ENCODE measurements around the gene ANKRD10. TPM values are rescaled to one million over a fixed set of nuclear protein-coding genes. Genes with fewer than 3 reads are reported as not detected.

The ANKRD10 gene
- total and polyA plus RNA-seq, 2 of the 8 experiments (the other 6 are each of a cell fraction or from before 2014, with no cell fraction given), result 146 to 218 TPM

GRCh38 chr13:110944121-110944967, 29.5 kb upstream of the ANKRD10 start (continued):
- TF ChIP-seq MAX (IDR thresholded peaks at IDR 0.05), result no peak
- TF ChIP-seq YY1 (IDR thresholded peaks at IDR 0.05; ENCODE audit: low read depth, low read length), result no peak
- TF ChIP-seq RAD21 (IDR thresholded peaks at IDR 0.05 in 1 of 2, conservative IDR thresholded peaks at IDR 0.05 in 1 of 2; ENCODE audit: low read depth in 2 of 2, low read length in 2 of 2), result peak; percentile 90 to 92
- no peak for TF ChIP-seq TBP (IDR thresholded peaks at IDR 0.05; ENCODE audit: low read depth, low read length)
- no peak for TF ChIP-seq KDM5A (IDR thresholded peaks at IDR 0.05; ENCODE audit: low read length)
- TF ChIP-seq CTCF (IDR thresholded peaks at IDR 0.05; ENCODE audit: control extremely low read depth in 1 of 3, insufficient read depth in 1 of 3, low read depth in 1 of 3, low read length in 3 of 3), result peak; percentile 70 to 85 (median 82)

Data from H1 (cell line).